Measurements from ENCODE around the gene TRIM72. TPM values are rescaled to one million over a fixed set of nuclear protein-coding genes. Genes with fewer than 3 reads are reported as not detected.

Gene TRIM72
- total and polyA plus RNA-seq, 9 of the 15 experiments (the other 6 are each of a cell fraction or from before 2014, with no cell fraction given), result under 0.01 TPM; not detected in 8

GRCh38 chr16:31253642-31254045, 39.7 kb downstream of the TRIM72 start (continued):
- TF ChIP-seq RREB1 (CRISPR knock-in tag; IDR thresholded peaks at IDR 0.05) (no peak; the same call in 1 of the 2 replicates), ZNF384 (IDR thresholded peaks at IDR 0.05; ENCODE audit: low read depth, low read length) (no peak), ZNF57 (CRISPR knock-in tag; IDR thresholded peaks at IDR 0.05) (no peak), GABPA (tag; conservative IDR thresholded peaks at IDR 0.05; ENCODE audit: low read depth) (0 out of 2 replicates have a peak, but pooled peaks have one; percentile 27), E2F5 (CRISPR knock-in tag; IDR thresholded peaks at IDR 0.05) (no peak), ARHGAP35 (IDR thresholded peaks at IDR 0.05; ENCODE audit: partially characterized antibody) (no peak), ATF1 (CRISPR knock-in tag; IDR thresholded peaks at IDR 0.05) (no peak), ATF1 (tag; IDR thresholded peaks at IDR 0.05) (peak; percentile 68), PREB (CRISPR knock-in tag; IDR thresholded peaks at IDR 0.05) (no peak), NFRKB (IDR thresholded peaks at IDR 0.05; ENCODE audit: low read depth) (peak; percentile 29; the same call in 1 of the 2 replicates), EP300 (IDR thresholded peaks at IDR 0.05; ENCODE audit: low read length) (peak; percentile 88), EP400 (IDR thresholded peaks at IDR 0.05) (peak; percentile 67), ZBTB49 (CRISPR knock-in tag; IDR thresholded peaks at IDR 0.05; ENCODE audit: borderline replicate concordance) (no peak), THRA (IDR thresholded peaks at IDR 0.05) (no peak), SP2 (IDR thresholded peaks at IDR 0.05; ENCODE audit: extremely low read depth, low read depth, low read length, poor library complexity, severe bottlenecking) (no peak), CEBPG (CRISPR knock-in tag; IDR thresholded peaks at IDR 0.05) (no peak), CEBPG (tag; conservative IDR thresholded peaks at IDR 0.05 in 1 of 2, IDR thresholded peaks at IDR 0.05 in 1 of 2) (peak; percentile 67 to 70), MCM3 (IDR thresholded peaks at IDR 0.05) (no peak)

All from K562 (cell line).